Uterus (tissue), 4 donors: ENCODE results near the gene RAB6A. TPM values are rescaled to one million over a fixed set of nuclear protein-coding genes. Genes with fewer than 3 reads are reported as not detected.
A peak's percentile ranks its signal among the peaks of the same experiment; 100 is the strongest.

Experiments used
- DNase-seq, 2 donors: peaks; one replicate each; pipeline ENCODE4 v3.0.0-alpha.2; 2019 to 2020
- H3K27ac ChIP-seq, 2 donors: fragments of 200-600 bp; sonication (generic); 1 replicate in 1 of 2; 2 replicates in 1 of 2; pipeline ENCODE4 v1.5.1; 2016 to 2018
- H3K27me3 ChIP-seq, 2 donors: fragments of 200-600 bp; sonication (generic); one replicate each; pipeline ENCODE4 v1.5.1; 2018 to 2019; ENCODE audit warnings: control low read depth in 1 of 2
- H3K36me3 ChIP-seq, 2 donors: fragments of 200-600 bp; sonication (generic); one replicate each; pipeline ENCODE4 v1.5.1; 2019; ENCODE audit warnings: control low read depth in 1 of 2
- H3K4me1 ChIP-seq, 2 donors: fragments of 200-600 bp; sonication (generic); one replicate each; pipeline ENCODE4 v1.5.1; 2018 to 2019; ENCODE audit warnings: control low read depth in 1 of 2
- H3K4me3 ChIP-seq, 2 donors: fragments of 200-600 bp; sonication (generic); 1 replicate in 1 of 2; 2 replicates in 1 of 2; pipeline ENCODE4 v1.5.1; 2018 to 2019; ENCODE audit warnings: mild to moderate bottlenecking in 1 of 2
- H3K9me3 ChIP-seq, 2 donors: fragments of 200-600 bp; sonication (generic); one replicate each; pipeline ENCODE4 v1.5.1; 2019; ENCODE audit warnings: control low read depth in 1 of 2
- POLR2A ChIP-seq, 2 donors: fragments of 450-650 bp; IDR thresholded peaks; one replicate each; pipeline ENCODE4 v1.6.1; 2016; ENCODE audit warnings: antibody characterized with exemption in 2 of 2, mild to moderate bottlenecking in 1 of 2, moderate library complexity in 1 of 2
- intact Hi-C: fragments of 100-400 bp; cut with DNase I; formaldehyde crosslinking; loops from one replicate; pipeline ENCODE4 v1.15.1; 2023; ENCODE audit warnings: low total_unique reads
- total RNA-seq, 4 donors: library from RNA; depleted of rRNA in 3 of 4; stranded (reverse); fragments of >200 nt in 3 of 4; gene quantifications; one replicate each; pipeline versions ENCODE4 v1.1.0 to v1.2.4, GENCODE V29; 2014 to 2023
- TF ChIP-seq, protein P1 (sequence below), 4 experiments: fragments of 200-600 bp in 2 of 4; fragments of 450-650 bp in 2 of 4; sonication (generic) in 2 of 4; IDR thresholded peaks; one replicate each; pipeline ENCODE4 v1.5.1; 2016 to 2019; ENCODE audit warnings: antibody characterized with exemption in 4 of 4, mild to moderate bottlenecking in 2 of 4, moderate library complexity in 1 of 4
- donor health status: DM: yes; HTN: yes; CAD: no.

Gene RAB6A
- total RNA-seq, 4 donors from 2014 or later = 75.9 to 129 (median 119) TPM

DNA sequence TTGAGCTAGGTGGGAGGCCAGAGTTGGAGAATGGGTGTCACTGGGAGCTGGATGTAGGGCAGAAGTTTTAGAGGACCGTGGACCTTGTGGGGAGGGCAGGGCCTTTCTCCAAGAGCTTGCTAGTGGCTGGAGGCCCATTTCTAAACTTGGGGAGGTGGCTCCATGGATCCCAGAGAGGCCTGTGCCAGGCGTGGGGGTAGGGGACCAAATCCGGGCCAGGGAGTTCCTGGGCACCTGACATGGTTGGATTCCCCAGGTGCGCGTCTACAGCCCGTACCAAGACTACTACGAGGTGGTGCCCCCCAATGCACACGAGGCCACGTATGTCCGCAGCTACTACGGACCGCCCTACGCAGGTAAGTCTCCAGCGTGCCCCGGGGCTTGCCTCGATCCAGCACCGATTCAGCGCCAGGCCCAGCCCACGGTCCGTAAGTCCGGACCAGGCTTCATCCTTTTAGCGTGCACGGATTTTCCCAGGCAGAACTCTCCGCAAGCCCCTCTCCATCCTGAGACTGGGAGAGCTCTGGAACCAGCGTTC, 100.3 kb downstream of the RAB6A start:
- DNase-seq = no peak
- H3K27me3 ChIP-seq = no peaks in the 10 kb centered on the region
- intact Hi-C loops = no loop called here
- TF ChIP-seq, protein P1, sequence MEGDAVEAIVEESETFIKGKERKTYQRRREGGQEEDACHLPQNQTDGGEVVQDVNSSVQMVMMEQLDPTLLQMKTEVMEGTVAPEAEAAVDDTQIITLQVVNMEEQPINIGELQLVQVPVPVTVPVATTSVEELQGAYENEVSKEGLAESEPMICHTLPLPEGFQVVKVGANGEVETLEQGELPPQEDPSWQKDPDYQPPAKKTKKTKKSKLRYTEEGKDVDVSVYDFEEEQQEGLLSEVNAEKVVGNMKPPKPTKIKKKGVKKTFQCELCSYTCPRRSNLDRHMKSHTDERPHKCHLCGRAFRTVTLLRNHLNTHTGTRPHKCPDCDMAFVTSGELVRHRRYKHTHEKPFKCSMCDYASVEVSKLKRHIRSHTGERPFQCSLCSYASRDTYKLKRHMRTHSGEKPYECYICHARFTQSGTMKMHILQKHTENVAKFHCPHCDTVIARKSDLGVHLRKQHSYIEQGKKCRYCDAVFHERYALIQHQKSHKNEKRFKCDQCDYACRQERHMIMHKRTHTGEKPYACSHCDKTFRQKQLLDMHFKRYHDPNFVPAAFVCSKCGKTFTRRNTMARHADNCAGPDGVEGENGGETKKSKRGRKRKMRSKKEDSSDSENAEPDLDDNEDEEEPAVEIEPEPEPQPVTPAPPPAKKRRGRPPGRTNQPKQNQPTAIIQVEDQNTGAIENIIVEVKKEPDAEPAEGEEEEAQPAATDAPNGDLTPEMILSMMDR (IDR thresholded peaks at IDR 0.05) = no peak
- TF ChIP-seq POLR2A (IDR thresholded peaks at IDR 0.05) = no peak
- no peaks in the 10 kb centered on the region for H3K9me3 ChIP-seq
- H3K4me3 ChIP-seq = peak overlapping the region in 1 of 2 donors; percentile 28
- H3K36me3 ChIP-seq = no peaks in the 10 kb centered on the region
- no peaks in the 10 kb centered on the region for H3K4me1 ChIP-seq
- H3K27ac ChIP-seq = peak overlapping the region; percentile 29 to 38

GRCh38 chr11:73659961-73660360, 100.9 kb downstream of the RAB6A start:
- intact Hi-C loops = no loop called here
- no peak for DNase-seq
- no peaks in the 10 kb centered on the region for H3K9me3 ChIP-seq
- no peaks in the 10 kb centered on the region for H3K27me3 ChIP-seq
- H3K4me3 ChIP-seq = no peak overlapping the region
- no peak overlapping the region for H3K27ac ChIP-seq
- no peaks in the 10 kb centered on the region for H3K4me1 ChIP-seq
- no peaks in the 10 kb centered on the region for H3K36me3 ChIP-seq
- TF ChIP-seq POLR2A (IDR thresholded peaks at IDR 0.05) = no peak
- TF ChIP-seq, protein P1 (IDR thresholded peaks at IDR 0.05) = no peak

DNA sequence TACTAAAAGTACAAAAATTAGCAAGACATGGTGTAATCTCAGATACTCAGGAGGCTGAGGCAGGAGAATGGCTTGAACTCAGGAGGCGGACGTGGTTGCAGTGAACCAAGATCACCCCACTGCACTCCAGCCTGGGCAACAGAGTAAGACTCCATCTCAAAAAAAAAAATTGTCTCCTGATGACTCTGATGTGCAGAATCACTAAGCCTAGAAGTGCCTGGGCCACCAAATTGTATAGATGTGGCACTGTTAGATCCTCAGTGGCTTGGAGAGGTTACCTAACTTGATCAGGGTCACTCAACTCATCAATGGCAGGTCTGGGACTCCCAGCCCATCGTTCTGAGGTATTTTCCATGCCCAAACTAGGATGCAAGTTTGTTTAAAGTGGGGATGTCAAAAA, 103.9 kb downstream of the RAB6A start:
- H3K9me3 ChIP-seq = no peaks in the 10 kb centered on the region
- no peaks in the 10 kb centered on the region for H3K4me1 ChIP-seq
- TF ChIP-seq, protein P1 (IDR thresholded peaks at IDR 0.05) = no peak
- TF ChIP-seq POLR2A (IDR thresholded peaks at IDR 0.05) = no peak
- H3K27ac ChIP-seq = no peak overlapping the region
- no peaks in the 10 kb centered on the region for H3K36me3 ChIP-seq
- H3K4me3 ChIP-seq = no peak overlapping the region
- intact Hi-C loops = no loop called here
- no peaks in the 10 kb centered on the region for H3K27me3 ChIP-seq
- no peak for DNase-seq

GRCh38 chr11:73655686-73656085, 105.2 kb downstream of the RAB6A start:
- Histone ChIP-seq H3K4me1 (no peaks in the 10 kb centered on the region), H3K36me3 (no peaks in the 10 kb centered on the region), H3K4me3 (no peak overlapping the region), H3K27ac (no peak overlapping the region), H3K9me3 (no peaks in the 10 kb centered on the region), H3K27me3 (no peaks in the 10 kb centered on the region)
- TF ChIP-seq, protein P1 (IDR thresholded peaks at IDR 0.05) = no peak
- no peak for TF ChIP-seq POLR2A (IDR thresholded peaks at IDR 0.05)
- DNase-seq = no peak
- intact Hi-C loops = no loop called here

GRCh38 chr11:73654482-73655021, 106.3 kb downstream of the RAB6A start:
- DNase-seq = no peak
- TF ChIP-seq POLR2A (IDR thresholded peaks at IDR 0.05) = no peak
- TF ChIP-seq, protein P1 (IDR thresholded peaks at IDR 0.05) = no peak
- Histone ChIP-seq H3K27ac (no peak overlapping the region), H3K36me3 (no peaks in the 10 kb centered on the region), H3K4me1 (no peaks in the 10 kb centered on the region), H3K9me3 (no peaks in the 10 kb centered on the region), H3K4me3 (no peak overlapping the region), H3K27me3 (no peaks in the 10 kb centered on the region)
- intact Hi-C loops = no loop called here
